Liver (tissue), 9 donors: ENCODE measurements around the gene PITPNM3. TPM values are rescaled to one million over a fixed set of nuclear protein-coding genes. Genes with fewer than 3 reads are reported as not detected.

Experiments used
- DNase-seq: peaks from one replicate; pipeline ENCODE4 v3.0.0-alpha.2; 2017; ENCODE audit warnings: low spot score
- H3K27ac ChIP-seq, 2 donors: one replicate each; pipeline ENCODE4 v1.7.0; 2013; ENCODE audit warnings: inconsistent platforms in 2 of 2, low read length in 2 of 2, control low read depth in 1 of 2, low read depth in 1 of 2, mild to moderate bottlenecking in 1 of 2
- H3K27me3 ChIP-seq, 4 donors: one replicate each; pipeline versions ENCODE4 v1.6.1 to v1.7.0; 2013; ENCODE audit warnings: low read length in 3 of 4, inconsistent platforms in 1 of 4, mild to moderate bottlenecking in 1 of 4, moderate library complexity in 1 of 4; ENCODE audit not compliant: control insufficient read depth in 4 of 4, insufficient read depth in 4 of 4
- H3K36me3 ChIP-seq, 4 donors: one replicate each; pipeline versions ENCODE4 v1.6.1 to v1.7.0; 2013; ENCODE audit warnings: low read length in 3 of 4, mild to moderate bottlenecking in 3 of 4, low read depth in 1 of 4, moderate library complexity in 1 of 4; ENCODE audit not compliant: control insufficient read depth in 4 of 4, insufficient read depth in 3 of 4
- H3K4me1 ChIP-seq, 4 donors: one replicate each; pipeline versions ENCODE4 v1.6.1 to v1.7.0; 2013; ENCODE audit warnings: low read length in 3 of 4, mild to moderate bottlenecking in 3 of 4, moderate library complexity in 1 of 4; ENCODE audit not compliant: control insufficient read depth in 4 of 4, insufficient read depth in 4 of 4
- H3K4me3 ChIP-seq, 3 donors: one replicate each; pipeline versions ENCODE4 v1.6.1 to v1.7.0; 2013; ENCODE audit warnings: low read length in 3 of 3, control low read depth in 1 of 3, low read depth in 1 of 3, mild to moderate bottlenecking in 1 of 3
- H3K9ac ChIP-seq, 2 donors: one replicate each; pipeline ENCODE4 v1.7.0; 2013; ENCODE audit warnings: low read length in 2 of 2, mild to moderate bottlenecking in 2 of 2, moderate library complexity in 2 of 2, control low read depth in 1 of 2, low read depth in 1 of 2
- H3K9me3 ChIP-seq, 4 donors: one replicate each; pipeline versions ENCODE4 v1.6.1 to v1.7.0; 2013; ENCODE audit warnings: low read length in 3 of 4; ENCODE audit not compliant: control insufficient read depth in 4 of 4
- ATF3 ChIP-seq: IDR thresholded peaks from 2 replicates; pipeline ENCODE4 v1.6.1; 2016; ENCODE audit warnings: antibody characterized with exemption
- CTCF ChIP-seq: fragments of 150-350 bp; IDR thresholded peaks from 2 replicates; pipeline ENCODE4 v1.5.1; 2017; ENCODE audit warnings: improper control_type of control experiment, low read depth, low read length; ENCODE audit not compliant: missing input control
- EGR1 ChIP-seq, 2 donors: IDR thresholded peaks; 2 replicates each; pipeline ENCODE4 v1.6.1; 2016 to 2018; ENCODE audit warnings: antibody characterized with exemption in 2 of 2, low read depth in 2 of 2
- FOXA1 ChIP-seq: IDR thresholded peaks from 2 replicates; pipeline ENCODE4 v1.6.1; 2016; ENCODE audit warnings: antibody characterized with exemption
- FOXA2 ChIP-seq: IDR thresholded peaks from 2 replicates; pipeline ENCODE4 v1.6.1; 2016; ENCODE audit warnings: antibody characterized with exemption
- GABPA ChIP-seq, 2 donors: IDR thresholded peaks in 1 of 2; conservative IDR thresholded peaks in 1 of 2; 2 replicates each; pipeline ENCODE4 v1.6.1; 2016; ENCODE audit warnings: antibody characterized with exemption in 2 of 2, mild to moderate bottlenecking in 1 of 2, moderate library complexity in 1 of 2
- HNF4A ChIP-seq, 2 donors: conservative IDR thresholded peaks; 2 replicates each; pipeline ENCODE4 v1.6.1; 2016; ENCODE audit warnings: antibody characterized with exemption in 2 of 2, mild to moderate bottlenecking in 2 of 2
- HNF4G ChIP-seq: IDR thresholded peaks from 2 replicates; pipeline ENCODE4 v1.6.1; 2016; ENCODE audit warnings: antibody characterized with exemption
- JUND ChIP-seq, 2 donors: IDR thresholded peaks; 2 replicates each; pipeline ENCODE4 v1.6.1; 2016; ENCODE audit warnings: antibody characterized with exemption in 2 of 2
- MAX ChIP-seq: IDR thresholded peaks from 2 replicates; pipeline ENCODE4 v1.6.1; 2016; ENCODE audit warnings: antibody characterized with exemption
- NR2F2 ChIP-seq: IDR thresholded peaks from 2 replicates; pipeline ENCODE4 v1.6.1; 2016; ENCODE audit warnings: antibody characterized with exemption
- RAD21 ChIP-seq, 2 donors: IDR thresholded peaks; 2 replicates each; pipeline ENCODE4 v1.6.1; 2016; ENCODE audit warnings: antibody characterized with exemption in 2 of 2, mild to moderate bottlenecking in 2 of 2
- REST ChIP-seq: IDR thresholded peaks from 2 replicates; pipeline ENCODE4 v1.6.1; 2016; ENCODE audit warnings: antibody characterized with exemption, mild to moderate bottlenecking
- RXRA ChIP-seq, 2 donors: IDR thresholded peaks; 2 replicates each; pipeline ENCODE4 v1.6.1; 2017 to 2018; ENCODE audit warnings: antibody characterized with exemption in 2 of 2, mild to moderate bottlenecking in 1 of 2
- SP1 ChIP-seq: IDR thresholded peaks from 2 replicates; pipeline ENCODE4 v1.6.1; 2018; ENCODE audit warnings: antibody characterized with exemption, mild to moderate bottlenecking
- TAF1 ChIP-seq: conservative IDR thresholded peaks from 2 replicates; pipeline ENCODE4 v1.6.1; 2016; ENCODE audit warnings: antibody characterized with exemption, mild to moderate bottlenecking
- YY1 ChIP-seq: IDR thresholded peaks from 2 replicates; pipeline ENCODE4 v1.6.1; 2016; ENCODE audit warnings: antibody characterized with exemption, mild to moderate bottlenecking
- ZBTB33 ChIP-seq: IDR thresholded peaks from 2 replicates; pipeline ENCODE4 v1.6.1; 2016; ENCODE audit warnings: antibody characterized with exemption
- WGBS: extraction: QIAGEN DNeasy Blood & Tissue Kit; methylation state at CpG from one replicate; pipeline ENCODE4 v1.1.7; 2013; 5-methylcytosine and 5-hydroxymethylcytosine counted together
- polyA plus RNA-seq, 2 donors: library from polyadenylated mRNA; stranded (reverse) in 1 of 2; unstranded in 1 of 2; fragments of 200-250 nt in 1 of 2; fragments of >200 nt in 1 of 2; fragmentation: Nextera tagmentation in 1 of 2; extraction: Ambion mirVana in 1 of 2; gene quantifications; one replicate each; pipeline versions ENCODE4 v1.2.1 to v1.2.3, GENCODE V29; 2013 to 2015
- total RNA-seq, 2 donors: library from RNA; depleted of rRNA; stranded (reverse); fragments of >200 nt; gene quantifications; one replicate each; pipeline ENCODE4 v1.2.3, GENCODE V29; 2014
- donor health status: healthy.
- donor health status: healthy.
- donor health status: healthy.
- donor health status: healthy.
- donor health status: healthy.

PITPNM3 gene
- total and polyA plus RNA-seq, 4 donors, result 1.5 to 5.0 (median 1.8) TPM

GRCh38 chr17:6596941-6597340 lies 40.6 kb upstream of the PITPNM3 start:
- no peak for TF ChIP-seq JUND (IDR thresholded peaks at IDR 0.05)
- TF ChIP-seq FOXA2, result no peak
- TF ChIP-seq YY1, result no peak
- no peak for TF ChIP-seq GABPA (IDR thresholded peaks at IDR 0.05 in 1 of 2, conservative IDR thresholded peaks at IDR 0.05 in 1 of 2)
- TF ChIP-seq ATF3, result no peak
- TF ChIP-seq RAD21 (IDR thresholded peaks at IDR 0.05), result no peak
- TF ChIP-seq ZBTB33, result no peak
- no peak for TF ChIP-seq CTCF
- no peak for TF ChIP-seq EGR1 (IDR thresholded peaks at IDR 0.05; ENCODE audit: low read depth in 2 of 2)
- no peak for TF ChIP-seq NR2F2
- no peak for TF ChIP-seq SP1
- TF ChIP-seq REST, result no peak
- TF ChIP-seq RXRA (IDR thresholded peaks at IDR 0.05), result no peak
- no peak for TF ChIP-seq HNF4A (conservative IDR thresholded peaks at IDR 0.05)
- TF ChIP-seq FOXA1, result no peak
- no peak for TF ChIP-seq MAX
- TF ChIP-seq TAF1, result no peak
- TF ChIP-seq HNF4G, result no peak
- Histone ChIP-seq H3K9ac (no peak overlapping the region), H3K9me3 (no peaks in the 10 kb centered on the region), H3K27me3 (no peaks in the 10 kb centered on the region), H3K36me3 (peaks cover 2 to 18% (median 8%) of the 10 kb centered on the region in 4 donors), H3K4me3 (no peak overlapping the region), H3K27ac (no peak overlapping the region), H3K4me1 (peaks cover 2 to 10% (median 6%) of the 10 kb centered on the region in 4 donors)
- no peak for DNase-seq
- WGBS, result 99% methylated on average over 4 of the region's 4 CpGs
